ENCODE results near the gene NOC4L. TPM values are rescaled to one million over a fixed set of nuclear protein-coding genes. Genes with fewer than 3 reads are reported as not detected.

NOC4L gene
- total RNA-seq, 4 donors from 2014 or later = 7.5 to 13.4 (median 9.5) TPM

GRCh38 chr12:132140501-132140900 lies 3.8 kb upstream of the NOC4L start:
- Histone ChIP-seq H3K36me3 (peaks cover 0 to 49% of the 10 kb centered on the region in 2 donors), H3K27ac (no peak overlapping the region), H3K4me1 (peaks cover 0 to 30% (median 18%) of the 10 kb centered on the region in 3 donors), H3K9me3 (no peaks in the 10 kb centered on the region), H3K4me3 (no peak overlapping the region), H3K27me3 (no peaks in the 10 kb centered on the region)
- WGBS, 2 donors (ENCODE audit: low coverage in 1 of 2) = 80% methylated on average over 1 of the region's 15 CpGs; no CpG with 5 or more reads in 1 of the 2 donors
- TF ChIP-seq POLR2A (IDR thresholded peaks at IDR 0.05) (no peak), EP300 (IDR thresholded peaks at IDR 0.05) (no peak), POLR2AphosphoS5 (IDR thresholded peaks at IDR 0.05) (no peak), CTCF (IDR thresholded peaks at IDR 0.05) (no peak)
- no peak for ATAC-seq

- Histone ChIP-seq H3K36me3 (peaks cover 0 to 53% of the 10 kb centered on the region in 2 donors), H3K27ac (no peak overlapping the region), H3K4me1 (peaks cover 0 to 37% (median 18%) of the 10 kb centered on the region in 3 donors), H3K27me3 (no peaks in the 10 kb centered on the region), H3K4me3 (no peak overlapping the region), H3K9me3 (no peaks in the 10 kb centered on the region)
- TF ChIP-seq POLR2AphosphoS5 (IDR thresholded peaks at IDR 0.05) (no peak), POLR2A (IDR thresholded peaks at IDR 0.05) (no peak), CTCF (IDR thresholded peaks at IDR 0.05) (no peak), EP300 (IDR thresholded peaks at IDR 0.05) (no peak)
- WGBS, 2 donors (ENCODE audit: low coverage in 1 of 2) = no CpG with 5 or more reads among the region's 38 CpGs
- ATAC-seq = no peak
Observed at GRCh38 chr12:132140918-132141841, 3.1 kb upstream of the NOC4L start.

- Histone ChIP-seq H3K27me3 (no peaks in the 10 kb centered on the region), H3K27ac (no peak overlapping the region), H3K9me3 (no peaks in the 10 kb centered on the region), H3K4me3 (peak overlapping the region in 1 of 2 donors; percentile 98), H3K4me1 (peaks cover 0 to 38% (median 18%) of the 10 kb centered on the region in 3 donors), H3K36me3 (peaks cover 0 to 62% of the 10 kb centered on the region in 2 donors)
- no peak for ATAC-seq
- WGBS, 2 donors (ENCODE audit: low coverage in 1 of 2) = 97% methylated on average over 6 of the region's 22 CpGs; no CpG with 5 or more reads in 1 of the 2 donors
- TF ChIP-seq EP300 (IDR thresholded peaks at IDR 0.05) (no peak), POLR2AphosphoS5 (IDR thresholded peaks at IDR 0.05) (no peak), POLR2A (IDR thresholded peaks at IDR 0.05) (no peak), CTCF (IDR thresholded peaks at IDR 0.05) (no peak)
Observed at GRCh38 chr12:132141976-132142678, 2.1 kb upstream of the NOC4L start.

GRCh38 chr12:132142679-132143335 lies 1.4 kb upstream of the NOC4L start:
- WGBS, 2 donors (ENCODE audit: low coverage in 1 of 2) = 75% methylated on average over 19 of the region's 24 CpGs; no CpG with 5 or more reads in 1 of the 2 donors
- ATAC-seq = no peak
- Histone ChIP-seq H3K4me3 (peak overlapping the region; percentile 73 to 98), H3K9me3 (no peaks in the 10 kb centered on the region), H3K4me1 (peaks cover 0 to 38% (median 18%) of the 10 kb centered on the region in 3 donors), H3K27me3 (no peaks in the 10 kb centered on the region), H3K27ac (no peak overlapping the region), H3K36me3 (peaks cover 0 to 69% of the 10 kb centered on the region in 2 donors)
- TF ChIP-seq POLR2A (IDR thresholded peaks at IDR 0.05) (no peak), CTCF (IDR thresholded peaks at IDR 0.05) (no peak), EP300 (IDR thresholded peaks at IDR 0.05) (no peak), POLR2AphosphoS5 (IDR thresholded peaks at IDR 0.05) (no peak)
